ENCODE data around the gene HDAC9. TPM values are rescaled to one million over a fixed set of nuclear protein-coding genes. Genes with fewer than 3 reads are reported as not detected.

The HDAC9 gene
- polyA plus RNA-seq, 3 donors, result 41.7 to 51.2 (median 44.2) TPM

DNA sequence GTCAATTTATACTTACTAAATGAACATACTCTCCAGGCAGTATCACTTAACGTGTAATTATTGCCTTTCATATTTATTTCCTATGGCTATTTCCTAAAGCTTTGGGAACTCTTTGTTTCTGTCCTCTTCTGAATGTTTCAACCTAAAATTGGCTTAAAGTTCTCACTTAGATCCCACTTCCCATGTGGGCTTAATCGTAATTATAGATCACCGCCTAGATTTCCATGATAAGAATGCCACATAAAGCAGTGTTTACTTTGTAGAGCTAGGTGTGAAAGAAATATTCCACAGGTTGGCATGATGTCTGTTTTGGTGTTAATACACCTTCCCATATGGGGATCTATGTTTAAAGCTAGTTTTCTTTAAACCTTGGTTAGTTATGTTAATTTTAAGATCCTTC lies 1.5 kb downstream of the HDAC9 start:
- Histone ChIP-seq H3K4me3 (replicated peaks in 1 of 3; ENCODE audit: low read depth in 2 of 3, low read length in 3 of 3) (no peak overlapping the region), H3K9me3 (replicated peaks in 1 of 2; ENCODE audit: control insufficient read depth in 1 of 2, insufficient read depth in 1 of 2, low read length in 2 of 2) (no peaks in the 10 kb centered on the region), H3K27ac (ENCODE audit: low read depth in 1 of 2, low read length in 2 of 2) (no peak overlapping the region), H3K4me1 (ENCODE audit: control insufficient read depth in 1 of 2, insufficient read depth in 2 of 2, low read length in 2 of 2) (peaks cover 13 to 16% of the 10 kb centered on the region in 2 donors), H3K27me3 (ENCODE audit: control insufficient read depth in 2 of 2, insufficient read depth in 2 of 2, low read length in 2 of 2) (no peaks in the 10 kb centered on the region), H3K36me3 (replicated peaks in 1 of 2; ENCODE audit: control insufficient read depth in 1 of 2, insufficient read depth in 2 of 2, low read length in 2 of 2) (peaks cover 2 to 12% of the 10 kb centered on the region in 2 donors), H2AFZ (ENCODE audit: insufficient read depth, low read depth, low read length, poor library complexity, severe bottlenecking) (no peak overlapping the region), H3K4me2 (replicated peaks; ENCODE audit: extremely low read depth, low read length, poor library complexity, severe bottlenecking) (no peak overlapping the region), H4K20me1 (ENCODE audit: insufficient read depth, low read length) (peaks cover 84% of the 10 kb centered on the region), H3K9ac (ENCODE audit: insufficient read depth, low read length, poor library complexity, severe bottlenecking) (no peak overlapping the region), H3K79me2 (ENCODE audit: insufficient read depth, low read length) (peaks cover 15% of the 10 kb centered on the region)
- intact Hi-C loops (cut with micrococcal nuclease), result no loop called here
- no CpG with 5 or more reads among the region's 3 CpGs for WGBS (ENCODE audit: insufficient coverage)
- TF ChIP-seq, protein P1, sequence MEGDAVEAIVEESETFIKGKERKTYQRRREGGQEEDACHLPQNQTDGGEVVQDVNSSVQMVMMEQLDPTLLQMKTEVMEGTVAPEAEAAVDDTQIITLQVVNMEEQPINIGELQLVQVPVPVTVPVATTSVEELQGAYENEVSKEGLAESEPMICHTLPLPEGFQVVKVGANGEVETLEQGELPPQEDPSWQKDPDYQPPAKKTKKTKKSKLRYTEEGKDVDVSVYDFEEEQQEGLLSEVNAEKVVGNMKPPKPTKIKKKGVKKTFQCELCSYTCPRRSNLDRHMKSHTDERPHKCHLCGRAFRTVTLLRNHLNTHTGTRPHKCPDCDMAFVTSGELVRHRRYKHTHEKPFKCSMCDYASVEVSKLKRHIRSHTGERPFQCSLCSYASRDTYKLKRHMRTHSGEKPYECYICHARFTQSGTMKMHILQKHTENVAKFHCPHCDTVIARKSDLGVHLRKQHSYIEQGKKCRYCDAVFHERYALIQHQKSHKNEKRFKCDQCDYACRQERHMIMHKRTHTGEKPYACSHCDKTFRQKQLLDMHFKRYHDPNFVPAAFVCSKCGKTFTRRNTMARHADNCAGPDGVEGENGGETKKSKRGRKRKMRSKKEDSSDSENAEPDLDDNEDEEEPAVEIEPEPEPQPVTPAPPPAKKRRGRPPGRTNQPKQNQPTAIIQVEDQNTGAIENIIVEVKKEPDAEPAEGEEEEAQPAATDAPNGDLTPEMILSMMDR (IDR thresholded peaks at IDR 0.05), result no peak
- Mint-ChIP-seq H3K4me3 (no peak overlapping the region), H3K27ac (no peak overlapping the region), H3K4me1 (peaks cover 31% of the 10 kb centered on the region), H3K27me3 (ENCODE audit: low read depth in 3 of 3) (no peaks in the 10 kb centered on the region), H3K36me3 (peaks cover 12 to 18% of the 10 kb centered on the region in 2 donors), H3K9me3 (no peaks in the 10 kb centered on the region)
- no peak for DNase-seq

DNA sequence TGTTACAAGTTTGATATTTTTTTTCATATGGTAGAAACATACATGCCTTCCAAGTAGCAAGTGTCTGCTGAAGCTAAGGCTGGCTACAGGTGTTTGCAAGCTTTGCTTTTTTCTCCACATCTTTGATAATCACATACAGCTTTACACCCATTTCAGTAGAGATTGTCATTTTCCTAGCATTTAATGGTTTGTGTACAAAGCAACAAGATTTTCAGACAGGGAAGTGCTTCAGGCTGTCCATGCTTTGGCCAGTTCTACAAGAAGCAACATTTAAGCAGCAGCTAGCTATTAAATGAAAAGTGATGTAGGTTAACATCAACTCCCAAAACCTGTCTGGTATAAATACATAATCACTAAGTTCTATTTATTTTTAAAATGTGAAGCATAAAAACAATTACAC lies 2.3 kb downstream of the HDAC9 start:
- peaks cover 30% of the 10 kb centered on the region for H3K4me1 Mint-ChIP-seq

More for the DNA sequence above, 2.3 kb downstream of the HDAC9 start:
- Histone ChIP-seq H3K27ac (ENCODE audit: low read depth in 1 of 2, low read length in 2 of 2) (no peak overlapping the region), H3K36me3 (replicated peaks in 1 of 2; ENCODE audit: control insufficient read depth in 1 of 2, insufficient read depth in 2 of 2, low read length in 2 of 2) (peaks cover 2 to 13% of the 10 kb centered on the region in 2 donors), H3K9ac (ENCODE audit: insufficient read depth, low read length, poor library complexity, severe bottlenecking) (no peak overlapping the region), H4K20me1 (ENCODE audit: insufficient read depth, low read length) (peaks cover 80% of the 10 kb centered on the region), H3K4me2 (replicated peaks; ENCODE audit: extremely low read depth, low read length, poor library complexity, severe bottlenecking) (no peak overlapping the region), H3K27me3 (ENCODE audit: control insufficient read depth in 2 of 2, insufficient read depth in 2 of 2, low read length in 2 of 2) (no peaks in the 10 kb centered on the region), H2AFZ (ENCODE audit: insufficient read depth, low read depth, low read length, poor library complexity, severe bottlenecking) (no peak overlapping the region), H3K9me3 (replicated peaks in 1 of 2; ENCODE audit: control insufficient read depth in 1 of 2, insufficient read depth in 1 of 2, low read length in 2 of 2) (no peaks in the 10 kb centered on the region), H3K4me3 (replicated peaks in 1 of 3; ENCODE audit: low read depth in 2 of 3, low read length in 3 of 3) (no peak overlapping the region), H3K79me2 (ENCODE audit: insufficient read depth, low read length) (peaks cover 15% of the 10 kb centered on the region), H3K4me1 (ENCODE audit: control insufficient read depth in 1 of 2, insufficient read depth in 2 of 2, low read length in 2 of 2) (peaks cover 11 to 16% of the 10 kb centered on the region in 2 donors)
- TF ChIP-seq, protein P1 (IDR thresholded peaks at IDR 0.05), result no peak
- Mint-ChIP-seq H3K9me3 (no peaks in the 10 kb centered on the region), H3K27me3 (ENCODE audit: low read depth in 3 of 3) (no peaks in the 10 kb centered on the region), H3K36me3 (peaks cover 12 to 18% of the 10 kb centered on the region in 2 donors), H3K27ac (no peak overlapping the region), H3K4me3 (no peak overlapping the region)
- intact Hi-C loops (cut with micrococcal nuclease), result no loop called here
- DNase-seq, result no peak
